GM19467 (cell line): Measurements from ENCODE around the gene INTS15.

Source experiments
- ATAC-seq: cut with Tn5 transposase; IDR thresholded peaks from one replicate; pipeline ENCODE4 v1.9.1; 2021; ENCODE audit warnings: mild to moderate bottlenecking, moderate library complexity; ENCODE audit not compliant: unreplicated experiment

The INTS15 gene

DNA sequence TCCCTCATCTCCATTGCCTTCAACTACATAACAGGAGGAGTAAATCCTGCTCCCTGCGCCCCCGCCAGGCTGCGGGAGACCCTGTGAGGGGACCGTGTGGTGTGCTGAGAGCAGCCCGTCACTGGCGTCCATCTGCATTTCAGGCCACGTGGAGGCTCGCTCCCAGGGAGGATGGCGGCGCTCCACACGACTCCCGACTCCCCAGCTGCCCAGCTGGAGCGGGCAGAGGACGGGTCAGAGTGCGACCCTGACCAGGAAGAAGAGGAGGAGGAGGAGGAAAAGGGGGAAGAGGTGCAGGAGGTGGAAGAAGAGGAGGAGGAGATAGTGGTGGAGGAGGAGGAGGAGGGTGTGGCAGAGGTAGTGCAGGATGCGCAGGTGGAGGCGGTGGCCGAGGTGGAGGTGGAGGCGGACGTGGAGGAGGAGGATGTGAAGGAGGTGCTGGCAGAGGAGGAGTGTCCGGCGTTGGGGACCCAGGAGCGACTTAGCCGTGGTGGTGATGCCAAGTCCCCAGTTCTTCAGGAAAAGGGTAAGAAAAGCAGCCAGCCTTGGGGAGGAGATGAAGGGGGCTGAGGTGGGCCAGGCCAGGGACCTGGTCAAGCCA is 52.5 kb downstream of the INTS15 start:
- ATAC-seq, result no peak

DNA sequence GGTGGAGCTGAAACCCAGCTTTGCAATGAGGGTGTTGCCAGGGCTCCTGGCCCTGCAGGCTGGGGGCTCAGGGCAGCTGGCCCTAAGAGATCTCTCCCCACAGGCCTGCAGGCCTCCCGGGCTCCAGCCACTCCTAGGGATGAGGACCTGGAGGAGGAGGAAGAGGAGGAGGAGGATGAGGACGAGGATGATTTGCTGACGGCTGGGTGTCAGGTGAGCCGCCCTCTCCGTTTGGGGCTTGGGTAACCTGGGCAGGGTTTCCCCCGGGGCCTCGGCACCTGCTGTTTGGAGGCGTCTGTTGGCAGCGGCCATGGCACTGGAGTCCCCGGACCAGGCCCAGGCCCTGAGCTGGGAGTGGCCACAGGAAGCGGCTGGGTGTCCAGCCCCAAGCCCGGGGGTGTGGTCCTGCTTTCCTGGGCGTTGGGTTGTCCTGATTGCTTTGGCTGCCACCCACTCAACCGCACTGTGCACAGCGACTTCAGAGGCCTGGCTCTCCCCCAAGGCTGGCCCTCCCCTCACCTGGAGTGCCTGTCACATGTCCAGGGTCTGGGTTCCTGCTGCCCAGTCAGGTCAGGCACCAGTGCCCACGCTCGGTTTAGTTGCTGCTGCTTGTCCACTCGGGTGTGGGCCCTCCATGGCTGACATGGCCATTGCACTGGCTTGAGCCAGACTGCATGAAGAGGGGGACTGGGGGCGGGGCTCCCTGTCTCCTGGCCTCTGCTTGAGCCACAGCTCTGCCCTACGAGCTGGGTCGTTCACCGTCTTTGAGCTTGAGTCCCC is 53.2 kb downstream of the INTS15 start:
- ATAC-seq, result no peak

DNA sequence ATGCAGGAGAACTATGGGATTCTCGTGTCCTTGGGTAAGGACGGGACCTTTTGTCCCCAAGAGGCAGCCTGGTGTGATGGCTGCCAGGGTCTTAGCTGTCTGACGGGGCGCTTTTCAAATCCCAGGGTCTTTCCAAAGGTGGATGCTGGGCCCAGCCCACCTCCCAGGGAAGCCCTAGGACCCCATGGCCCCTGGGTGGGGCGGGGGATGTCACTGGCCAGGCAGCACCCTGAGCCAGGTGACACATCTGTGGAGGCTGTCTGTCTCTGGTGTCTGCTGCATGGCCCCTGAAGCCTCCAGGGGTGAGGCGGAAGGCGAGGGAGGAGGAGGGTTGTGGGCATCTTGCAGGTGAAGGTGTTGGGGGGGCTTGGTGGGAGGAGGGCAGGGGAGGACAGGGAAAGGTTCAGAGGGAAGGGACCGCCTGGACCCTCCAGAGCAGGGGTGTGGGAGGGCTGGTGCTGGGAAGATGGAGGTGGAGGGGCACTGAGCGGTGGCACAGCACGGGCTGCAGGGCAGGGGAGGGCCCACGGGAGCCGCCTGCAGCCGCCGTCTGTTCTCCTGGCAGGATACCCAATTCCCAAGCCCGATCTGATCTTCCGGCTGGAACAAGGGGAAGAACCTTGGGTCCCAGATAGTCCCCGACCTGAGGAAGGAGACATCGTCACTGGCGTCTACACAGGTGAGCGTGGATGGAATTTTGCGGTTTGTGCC is 54.2 kb downstream of the INTS15 start:
- ATAC-seq, result no peak

GRCh38 chr7:6644728-6645127 is 54.9 kb downstream of the INTS15 start:
- no peak for ATAC-seq

DNA sequence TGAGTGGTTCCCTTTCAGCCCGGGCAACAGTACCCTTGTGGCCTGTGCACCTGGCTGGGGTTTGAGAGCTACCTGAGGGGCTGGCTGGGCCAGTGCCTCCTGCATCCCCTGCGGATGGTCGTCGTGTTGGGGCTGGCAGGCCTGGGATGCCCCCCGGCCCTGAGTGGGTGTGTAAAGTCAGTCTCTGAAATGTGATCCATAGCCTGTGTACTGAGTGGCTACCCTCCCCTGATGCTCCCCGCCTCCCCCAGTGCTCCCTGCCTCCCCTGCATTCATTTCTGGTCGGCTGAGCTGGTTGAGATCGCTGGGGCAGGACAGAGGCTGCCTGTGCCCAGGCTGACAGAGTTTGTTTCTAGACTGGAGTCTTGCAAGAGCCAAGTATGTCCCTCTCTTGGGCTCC is 56.6 kb downstream of the INTS15 start:
- ATAC-seq, result no peak

- ATAC-seq, result no peak
Observed at GRCh38 chr7:6647080-6647479, 57.3 kb downstream of the INTS15 start.

DNA sequence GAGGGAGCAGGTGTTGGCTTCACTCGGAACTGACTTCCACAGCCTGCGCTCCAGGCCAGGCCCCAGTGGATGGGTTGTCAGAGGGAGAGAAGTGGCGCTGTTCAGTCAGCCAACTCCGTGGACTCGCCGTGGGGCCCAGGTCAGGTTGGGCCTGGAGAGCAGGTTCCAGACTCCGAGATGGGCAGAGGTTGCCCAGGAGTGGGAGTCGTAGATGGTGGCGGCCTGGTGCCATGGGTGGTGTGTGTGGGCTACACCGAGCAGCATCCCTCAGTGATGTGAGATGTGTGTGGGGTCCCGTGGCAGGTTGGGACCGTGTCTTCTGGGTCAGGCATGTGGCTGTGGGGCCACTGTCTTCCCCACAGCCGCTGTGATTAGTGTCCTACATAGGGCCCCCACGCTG is 57.7 kb downstream of the INTS15 start:
- no peak for ATAC-seq

- no peak for ATAC-seq
Observed at GRCh38 chr7:6648066-6648814, 58.4 kb downstream of the INTS15 start.

DNA sequence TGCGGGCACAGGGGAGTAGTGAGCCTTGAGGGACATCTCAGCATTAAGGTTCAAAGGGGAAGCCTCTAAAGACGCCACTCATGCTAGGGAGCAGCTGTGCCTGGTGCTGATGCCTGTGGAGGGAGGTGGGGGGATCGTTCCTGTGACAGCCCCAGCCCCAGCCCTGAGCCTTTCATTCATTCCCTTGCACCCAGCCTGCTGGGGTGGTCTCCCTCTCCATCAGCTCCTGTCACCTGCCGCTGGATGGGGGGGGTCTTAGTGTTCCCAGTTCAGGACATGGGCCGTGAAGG is 58.9 kb downstream of the INTS15 start:
- ATAC-seq, result no peak

DNA sequence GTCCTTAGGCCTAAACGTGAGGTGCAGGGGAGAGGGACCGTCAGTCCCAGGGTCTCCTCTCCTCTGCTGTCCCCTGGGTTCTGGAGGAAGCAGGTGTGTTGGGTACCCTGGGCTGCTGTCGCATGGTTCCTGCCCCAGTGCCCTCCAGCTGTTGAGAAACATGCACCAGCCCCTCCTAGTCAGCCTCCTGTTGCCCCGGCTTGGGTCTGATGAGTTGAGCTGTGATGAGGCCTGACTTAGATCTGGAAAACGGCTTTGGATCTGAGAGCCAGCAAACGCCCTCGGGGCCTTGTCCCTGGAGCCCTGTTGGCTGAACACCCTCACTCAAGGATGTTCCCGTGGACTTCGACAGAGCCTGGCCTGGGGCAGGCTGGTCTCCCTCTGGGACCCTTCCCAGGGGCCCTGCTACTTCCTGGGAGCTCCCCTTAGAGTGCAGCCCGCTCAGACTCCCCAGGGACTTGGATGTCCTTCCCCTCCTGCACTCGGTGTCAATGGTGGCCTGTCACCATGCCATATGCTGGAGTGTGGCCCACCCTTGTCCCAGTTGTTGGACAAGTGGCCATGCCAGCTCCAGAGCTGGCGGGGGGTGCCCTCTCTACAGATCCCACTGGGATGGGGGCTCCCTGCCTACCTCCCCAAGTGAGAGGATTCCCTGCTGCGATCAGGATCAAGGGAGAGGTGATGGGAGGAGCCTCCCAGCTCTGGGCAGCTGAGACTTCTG is 59.6 kb downstream of the INTS15 start:
- ATAC-seq, result no peak

- no peak for ATAC-seq
Observed at GRCh38 chr7:6650086-6650485, 60.3 kb downstream of the INTS15 start.

GRCh38 chr7:6650521-6651011 is 60.7 kb downstream of the INTS15 start:
- ATAC-seq, result no peak

DNA sequence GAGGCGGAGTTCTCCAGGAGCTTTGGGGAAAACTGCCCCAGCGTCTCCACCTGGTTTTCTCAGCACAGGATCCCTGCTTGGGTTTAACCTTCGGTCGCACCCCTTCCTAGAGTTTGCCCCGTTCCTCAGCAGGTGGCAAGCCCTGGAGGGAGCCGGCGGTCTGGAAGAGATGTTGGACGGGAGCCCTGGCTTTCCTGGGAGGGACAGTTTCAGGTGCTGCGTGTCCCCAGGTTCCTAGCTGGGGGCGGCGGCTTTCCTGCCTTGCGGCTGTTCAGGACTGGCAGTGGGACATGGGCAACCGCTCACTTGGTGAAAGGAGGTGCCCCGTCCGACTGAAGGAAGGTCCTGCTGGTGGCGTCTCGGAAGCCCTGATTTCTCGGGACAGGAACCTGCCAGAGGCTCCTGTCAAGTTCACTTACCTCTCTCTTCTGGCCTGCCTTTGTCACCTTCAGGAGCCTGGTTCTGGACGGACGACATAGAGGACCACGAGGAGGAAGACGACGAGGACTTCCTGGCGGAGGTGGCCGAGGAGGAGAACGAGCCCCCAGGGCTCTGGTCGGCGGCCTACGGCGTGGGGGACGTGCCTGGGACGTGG is 62.1 kb downstream of the INTS15 start:
- no peak for ATAC-seq

DNA sequence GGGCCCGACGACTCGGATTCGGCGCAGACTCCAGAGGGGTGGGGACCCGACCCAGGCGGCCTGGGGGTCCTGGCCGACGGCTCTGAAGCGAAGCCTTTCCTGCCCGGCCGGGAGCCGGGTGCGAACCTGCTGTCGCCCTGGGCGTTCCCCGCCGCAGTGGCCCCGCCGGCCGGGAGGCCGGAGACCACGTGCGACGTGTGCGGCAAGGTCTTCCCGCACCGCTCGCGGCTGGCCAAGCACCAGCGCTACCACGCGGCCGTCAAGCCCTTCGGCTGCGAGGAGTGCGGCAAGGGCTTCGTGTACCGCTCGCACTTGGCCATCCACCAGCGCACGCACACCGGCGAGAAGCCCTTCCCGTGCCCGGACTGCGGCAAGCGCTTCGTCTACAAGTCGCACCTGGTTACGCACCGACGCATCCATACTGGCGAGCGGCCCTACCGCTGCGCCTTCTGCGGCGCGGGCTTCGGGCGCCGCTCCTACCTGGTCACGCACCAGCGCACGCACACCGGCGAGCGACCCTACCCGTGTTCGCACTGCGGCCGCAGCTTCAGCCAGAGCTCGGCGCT is 62.7 kb downstream of the INTS15 start:
- no peak for ATAC-seq

- ATAC-seq, result no peak
Observed at GRCh38 chr7:6653071-6654003, 63.5 kb downstream of the INTS15 start.

DNA sequence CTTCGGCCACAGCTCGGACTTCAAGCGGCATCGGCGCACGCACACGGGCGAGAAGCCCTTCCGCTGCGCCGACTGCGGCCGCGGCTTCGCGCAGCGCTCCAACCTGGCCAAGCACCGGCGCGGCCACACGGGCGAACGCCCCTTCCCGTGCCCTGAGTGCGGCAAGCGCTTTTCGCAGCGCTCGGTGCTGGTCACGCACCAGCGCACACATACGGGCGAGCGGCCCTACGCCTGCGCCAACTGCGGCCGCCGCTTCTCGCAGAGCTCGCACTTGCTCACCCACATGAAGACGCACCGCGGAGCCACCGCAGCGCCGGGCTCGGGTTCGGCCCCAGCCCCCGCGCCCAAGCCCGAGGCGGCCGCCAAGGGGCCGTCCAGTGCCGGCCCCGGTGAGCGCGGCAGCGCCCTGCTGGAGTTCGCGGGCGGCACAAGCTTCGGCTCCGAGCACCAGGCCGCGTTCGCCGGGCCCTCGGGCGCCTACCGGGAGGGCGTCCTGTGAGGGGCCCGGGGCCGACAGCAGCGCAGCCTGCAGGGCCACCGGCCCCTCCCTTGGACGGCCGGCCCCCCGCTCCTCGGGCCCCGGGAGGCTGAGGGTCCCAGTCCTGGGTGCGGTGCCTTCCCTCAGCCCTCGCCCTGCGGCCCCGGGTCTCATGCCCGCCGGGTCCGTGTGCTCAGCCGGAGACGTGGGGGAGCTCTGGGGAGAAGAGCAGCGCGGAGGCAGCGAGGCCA is 64.5 kb downstream of the INTS15 start:
- ATAC-seq, result no peak

GRCh38 chr7:6654842-6655610 is 65.2 kb downstream of the INTS15 start:
- no peak for ATAC-seq
